H1 (cell line): ENCODE measurements around the gene FGD4. TPM values are rescaled to one million over a fixed set of nuclear protein-coding genes. Genes with fewer than 3 reads are reported as not detected.

ENCODE experiments used
- CTCF ChIA-PET: fragments of 300-600 bp; sonication (Branson Sonifier 250); formaldehyde crosslinking; loops from one replicate; lab custom pipeline; 2021; ENCODE audit not compliant: partially characterized antibody; lab: Charles Lee
- POLR2A ChIA-PET: fragments of 300-600 bp; sonication (Branson Sonifier 250); formaldehyde crosslinking; loops from one replicate; lab custom pipeline; 2021; ENCODE audit warnings: inconsistent platforms; ENCODE audit not compliant: partially characterized antibody; lab: Charles Lee
- DNase-seq, 2 experiments: peaks; one replicate each; pipeline versions ENCODE4 v3.0.0 to v3.0.0-alpha.2; 2010 to 2022; ENCODE audit warnings: low spot score in 2 of 2, low read depth in 1 of 2, mixed read lengths in 1 of 2
- FAIRE-seq: peaks from 2 replicates; lab custom pipeline; 2011; peaks lifted over from hg19 to GRCh38; lab: Jason Lieb, UNC
- H2AFZ ChIP-seq: 2 replicates; pipeline ENCODE4 v1.8.1; 2012; ENCODE audit warnings: low read length, inconsistent platforms
- H2AK5ac ChIP-seq: 2 replicates; pipeline ENCODE4 v1.6.1; 2013; ENCODE audit warnings: low read depth, low read length
- H2BK120ac ChIP-seq: replicated peaks from 2 replicates; pipeline ENCODE3; 2013; ENCODE audit warnings: low read depth, low read length, inconsistent platforms
- H2BK12ac ChIP-seq: 2 replicates; pipeline ENCODE4 v1.6.1; 2013; ENCODE audit warnings: low read depth, low read length
- H2BK15ac ChIP-seq: 2 replicates; pipeline ENCODE4 v1.6.1; 2013; ENCODE audit warnings: low read length
- H2BK20ac ChIP-seq: 2 replicates; pipeline ENCODE4 v1.6.1; 2013; ENCODE audit warnings: low read length
- H2BK5ac ChIP-seq: 2 replicates; pipeline ENCODE4 v1.6.1; 2013; ENCODE audit warnings: low read depth, low read length
- H3K14ac ChIP-seq: 2 replicates; pipeline ENCODE4 v1.6.1; 2013; ENCODE audit warnings: inconsistent platforms; ENCODE audit not compliant: insufficient read length
- H3K18ac ChIP-seq: 2 replicates; pipeline ENCODE4 v1.6.1; 2013; ENCODE audit warnings: low read length; ENCODE audit errors: extremely low read depth
- H3K23ac ChIP-seq: 2 replicates; pipeline ENCODE4 v1.6.1; 2013; ENCODE audit warnings: inconsistent platforms; ENCODE audit not compliant: insufficient read length
- H3K23me2 ChIP-seq: 2 replicates; pipeline ENCODE4 v1.6.1; 2013; ENCODE audit warnings: low read depth, low read length
- H3K27ac ChIP-seq: 2 replicates; pipeline ENCODE4 v1.6.1; 2011; ENCODE audit warnings: low read depth, low read length, inconsistent platforms
- H3K27me3 ChIP-seq, 4 experiments: replicated peaks in 1 of 4; 1 replicate in 1 of 4; 2 replicates in 3 of 4; pipeline versions ENCODE4 v1.6.1 to v1.8.1; 2011 to 2013; ENCODE audit warnings: low read length in 3 of 4, mild to moderate bottlenecking in 3 of 4, inconsistent platforms in 2 of 4, mixed read lengths in 2 of 4, moderate library complexity in 1 of 4; ENCODE audit not compliant: control insufficient read depth in 3 of 4, insufficient read depth in 3 of 4; ENCODE audit errors: extremely low read depth in 1 of 4
- H3K36me3 ChIP-seq, 4 experiments: 2 replicates each; pipeline versions ENCODE4 v1.6.1 to v1.8.1; 2011 to 2013; ENCODE audit warnings: mild to moderate bottlenecking in 4 of 4, low read length in 3 of 4, moderate library complexity in 2 of 4, control low read depth in 1 of 4, inconsistent platforms in 1 of 4; ENCODE audit not compliant: insufficient read depth in 4 of 4, control insufficient read depth in 2 of 4
- H3K4ac ChIP-seq: replicated peaks from 2 replicates; pipeline ENCODE3; 2013; ENCODE audit warnings: low read length, low read depth, mixed read lengths, inconsistent platforms; ENCODE audit not compliant: insufficient read length
- H3K4me1 ChIP-seq, 4 experiments: replicated peaks in 1 of 4; 1 replicate in 1 of 4; 2 replicates in 3 of 4; pipeline versions ENCODE4 v1.6.1 to v1.8.1; 2011 to 2013; ENCODE audit warnings: low read length in 3 of 4, inconsistent platforms in 2 of 4, mixed read lengths in 1 of 4; ENCODE audit not compliant: insufficient read depth in 4 of 4, control insufficient read depth in 3 of 4
- H3K4me2 ChIP-seq, 2 experiments: 2 replicates each; pipeline versions ENCODE4 v1.6.1 to v1.8.1; 2011 to 2013; ENCODE audit warnings: low read depth in 2 of 2, low read length in 2 of 2, control low read depth in 1 of 2, inconsistent platforms in 1 of 2, mild to moderate bottlenecking in 1 of 2; ENCODE audit not compliant: insufficient read depth in 1 of 2
- H3K4me3 ChIP-seq, 4 experiments: fragments of 200-600, 300-600 bp in 1 of 4; sonication (generic), shearing (Covaris generic), sonication (Bioruptor Twin) in 1 of 4; 2 replicates each; pipeline versions ENCODE4 v1.5.1 to v1.8.1; 2011 to 2016; ENCODE audit warnings: low read length in 4 of 4, low read depth in 3 of 4, control low read depth in 2 of 4, inconsistent platforms in 2 of 4, mild to moderate bottlenecking in 2 of 4, mixed read lengths in 1 of 4, moderate library complexity in 1 of 4; ENCODE audit not compliant: insufficient read depth in 2 of 4; ENCODE audit errors: extremely low read depth in 1 of 4
- H3K56ac ChIP-seq: replicated peaks from 2 replicates; pipeline ENCODE3; 2013; ENCODE audit warnings: low read depth, mild to moderate bottlenecking, mixed read lengths, low read length, inconsistent platforms; ENCODE audit not compliant: insufficient read length
- H3K79me1 ChIP-seq: 2 replicates; pipeline ENCODE4 v1.6.1; 2013; ENCODE audit warnings: low read depth, low read length, control low read depth
- H3K79me2 ChIP-seq, 2 experiments: 2 replicates each; pipeline versions ENCODE4 v1.6.1 to v1.8.1; 2012 to 2013; ENCODE audit warnings: low read length in 2 of 2, mild to moderate bottlenecking in 2 of 2, inconsistent platforms in 1 of 2; ENCODE audit not compliant: insufficient read depth in 2 of 2, control insufficient read depth in 1 of 2
- H3K9ac ChIP-seq, 4 experiments: replicated peaks in 1 of 4; 1 replicate in 1 of 4; 2 replicates in 3 of 4; pipeline versions ENCODE4 v1.6.1 to v1.8.1; 2011 to 2013; ENCODE audit warnings: low read depth in 3 of 4, low read length in 3 of 4, control low read depth in 2 of 4, mild to moderate bottlenecking in 2 of 4, moderate library complexity in 2 of 4, inconsistent platforms in 1 of 4; ENCODE audit errors: extremely low read depth in 1 of 4
- H3K9me3 ChIP-seq, 2 experiments: 2 replicates each; pipeline versions ENCODE4 v1.6.1 to v1.8.1; 2012 to 2013; ENCODE audit warnings: mild to moderate bottlenecking in 2 of 2, moderate library complexity in 2 of 2, control low read depth in 1 of 2, inconsistent platforms in 1 of 2, low read depth in 1 of 2, low read length in 1 of 2, mixed read lengths in 1 of 2; ENCODE audit not compliant: insufficient read depth in 2 of 2
- H4K20me1 ChIP-seq, 2 experiments: replicated peaks in 1 of 2; 2 replicates each; pipeline versions ENCODE3 to v1.8.1; 2011 to 2013; ENCODE audit warnings: inconsistent platforms in 2 of 2, low read length in 2 of 2, mild to moderate bottlenecking in 1 of 2; ENCODE audit not compliant: insufficient read depth in 2 of 2, control insufficient read depth in 1 of 2
- H4K5ac ChIP-seq: 2 replicates; pipeline ENCODE4 v1.6.1; 2013; ENCODE audit warnings: low read length, low read depth, mixed read lengths, inconsistent platforms; ENCODE audit not compliant: insufficient read length
- H4K8ac ChIP-seq: 2 replicates; pipeline ENCODE4 v1.8.0; 2013; ENCODE audit warnings: mild to moderate bottlenecking, moderate library complexity, low read length, inconsistent platforms; ENCODE audit not compliant: insufficient read depth; ENCODE audit errors: extremely low read depth
- H4K91ac ChIP-seq: replicated peaks from 2 replicates; pipeline ENCODE3; 2013; ENCODE audit warnings: low read length, mixed read lengths, inconsistent platforms; ENCODE audit not compliant: insufficient read length
- ATF2 ChIP-seq: IDR thresholded peaks from 2 replicates; pipeline ENCODE4 v1.6.1; 2012; ENCODE audit warnings: low read length, inconsistent platforms
- BCL11A ChIP-seq, 2 experiments: IDR thresholded peaks; one replicate each; pipeline ENCODE4 v1.6.1; 2011; ENCODE audit warnings: low read depth in 2 of 2, low read length in 2 of 2, mild to moderate bottlenecking in 2 of 2
- CREB1 ChIP-seq: IDR thresholded peaks from 2 replicates; pipeline ENCODE4 v1.6.1; 2012; ENCODE audit warnings: inconsistent platforms
- FOSL1 ChIP-seq: IDR thresholded peaks from 2 replicates; pipeline ENCODE4 v1.6.1; 2011; ENCODE audit warnings: mild to moderate bottlenecking, low read depth, low read length, moderate library complexity; ENCODE audit not compliant: insufficient read depth
- JUND ChIP-seq: IDR thresholded peaks from 2 replicates; pipeline ENCODE4 v1.6.1; 2011; ENCODE audit warnings: mild to moderate bottlenecking, improper control_type of control experiment, low read length
- POLR2A ChIP-seq, 2 experiments: IDR thresholded peaks; 1 replicate in 1 of 2; 2 replicates in 1 of 2; pipeline ENCODE4 v1.6.1; 2011; ENCODE audit warnings: low read depth in 2 of 2, low read length in 2 of 2, mild to moderate bottlenecking in 2 of 2; ENCODE audit errors: control extremely low read depth in 1 of 2
- RBBP5 ChIP-seq: IDR thresholded peaks from 2 replicates; pipeline ENCODE4 v1.7.1; 2012; ENCODE audit warnings: low read depth, mild to moderate bottlenecking, inconsistent platforms, low read length, moderate library complexity, borderline replicate concordance
- ZNF274 ChIP-seq: IDR thresholded peaks from 2 replicates; pipeline ENCODE4 v1.7.0; 2012; ENCODE audit warnings: low read length, borderline replicate concordance; ENCODE audit errors: extremely low read depth
- WGBS, 2 experiments: shearing (Covaris generic) in 1 of 2; methylation state at CpG; one replicate each; pipeline versions ENCODE4 v1.1.6 to v1.1.7; 2013 to 2015; ENCODE audit warnings: low lambda C conversion rate in 2 of 2, mixed read lengths in 2 of 2, inconsistent platforms in 1 of 2, low coverage in 1 of 2, missing lambda C conversion rate in 1 of 2; ENCODE audit not compliant: insufficient replicate concordance in 2 of 2, insufficient coverage in 1 of 2, insufficient read length in 1 of 2; ENCODE audit errors: extremely low coverage in 1 of 2, missing lambda C conversion rate in 1 of 2; 5-methylcytosine and 5-hydroxymethylcytosine counted together
- polyA plus RNA-seq, 7 experiments: library from polyadenylated mRNA; depleted of rRNA in 3 of 7; stranded (reverse) in 5 of 7; unstranded in 2 of 7; fragments of >200 nt in 5 of 7; fragments of 200-250 nt in 2 of 7; gene quantifications; 1 replicate in 5 of 7; 2 replicates in 1 of 7; 4 replicates in 1 of 7; pipeline versions ENCODE4 v1.2.1 to v1.2.3, GENCODE V29; 2011 to 2013; ENCODE audit warnings: missing spikeins in 2 of 7, mixed read lengths in 2 of 7
- total RNA-seq: library from RNA; stranded (reverse); fragmentation: NEBNext Ultra II Directional; extraction: Animal tissue kit (Norgen Biotek cat#: 25700); gene quantifications from 2 replicates; pipeline ENCODE4 v1.2.1, GENCODE V29; 2021

FGD4 gene
- total and polyA plus RNA-seq, 2 of the 8 experiments (the other 6 are each of a cell fraction or from before 2014, with no cell fraction given) = 8.5 to 48.2 TPM

GRCh38 chr12:32482226-32482625 lies 82.9 kb downstream of the FGD4 start:
- Histone ChIP-seq H3K4me1 (peaks cover 0 to 3% (median 0%) of the 10 kb centered on the region in 4 experiments; a peak in 2 of 7 replicates), H2BK5ac (no peak overlapping the region), H3K79me2 (peaks cover 0 to 84% of the 10 kb centered on the region in 2 experiments; a peak in 3 of 4 replicates), H2BK120ac (no peak overlapping the region), H3K56ac (no peak overlapping the region), H4K8ac (no peak overlapping the region), H4K5ac (no peak overlapping the region), H2BK12ac (no peak overlapping the region), H3K27ac (no peak overlapping the region), H3K23ac (no peak overlapping the region), H3K9me3 (no peaks in the 10 kb centered on the region)
- CTCF ChIA-PET = no interaction called here
- TF ChIP-seq ZNF274 = no peak
- no peak for TF ChIP-seq RBBP5
- no peak for TF ChIP-seq POLR2A (IDR thresholded peaks at IDR 0.05; ENCODE audit: control extremely low read depth in 1 of 2, low read depth in 2 of 2, low read length in 2 of 2)
- TF ChIP-seq ATF2 = no peak
- TF ChIP-seq CREB1 = no peak
- TF ChIP-seq JUND = no peak
- TF ChIP-seq BCL11A (IDR thresholded peaks at IDR 0.05; ENCODE audit: low read depth in 2 of 2, low read length in 2 of 2) = no peak
- no peak for TF ChIP-seq FOSL1
- TF ChIP-seq, all 59 proteins: peak for 0
- no peaks in the 10 kb centered on the region for H3K23me2 ChIP-seq
- no peak overlapping the region for H2AFZ ChIP-seq
- H3K4me3 ChIP-seq = no peak overlapping the region
- H3K79me1 ChIP-seq = peaks cover 6% of the 10 kb centered on the region; the same call in 1 of the 2 replicates
- H3K4ac ChIP-seq = no peak overlapping the region
- H3K4me2 ChIP-seq = no peak overlapping the region
- WGBS, 2 experiments = 99% methylated on average over 3 of the region's 3 CpGs; no CpG with 5 or more reads in 1 of the 2 experiments
- H2BK15ac ChIP-seq = no peak overlapping the region
- DNase-seq = no peak
- H4K91ac ChIP-seq = no peak overlapping the region
- no peak overlapping the region for H2AK5ac ChIP-seq
- no peak overlapping the region for H3K18ac ChIP-seq
- H4K20me1 ChIP-seq = peaks cover 0 to 6% of the 10 kb centered on the region in 2 experiments
- peaks cover 0 to 18% (median 2%) of the 10 kb centered on the region in 4 experiments; a peak in 3 of 8 replicates for H3K36me3 ChIP-seq
- H2BK20ac ChIP-seq = no peak overlapping the region
- no peak overlapping the region for H3K9ac ChIP-seq
- H3K27me3 ChIP-seq = no peaks in the 10 kb centered on the region
- H3K14ac ChIP-seq = no peak overlapping the region
- POLR2A ChIA-PET = interaction anchor here (1.4 kb wide), 1 partner anchor 14 kb away, joined by 3 read pairs; no protein-coding TSS in a partner anchor
- FAIRE-seq = no peak
